Natural killer cell (primary cell): ENCODE results near the gene TLL1. TPM values are rescaled to one million over a fixed set of nuclear protein-coding genes. Genes with fewer than 3 reads are reported as not detected.

Source experiments
- ATAC-seq, 3 donors: fragments of 150-1000 bp in 2 of 3; fragments of 200-7000 bp in 1 of 3; cut with Tn5 transposase; 1 replicate in 1 of 3; 2 replicates in 2 of 3; pipeline ENCODE4 v1.10.0; 2021; ENCODE audit warnings: mild to moderate bottlenecking in 2 of 3, moderate library complexity in 2 of 3
- DNase-seq, 2 donors: peaks; one replicate each; pipeline versions ENCODE4 v3.0.0 to v3.0.0-alpha.2; 2013 to 2021; ENCODE audit warnings: mixed read lengths in 1 of 2
- H3K27ac ChIP-seq: one replicate; pipeline ENCODE4 v1.5.1; 2013; ENCODE audit warnings: mild to moderate bottlenecking, low read length
- H3K27me3 ChIP-seq: one replicate; pipeline ENCODE4 v1.6.1; 2013; ENCODE audit warnings: low read length; ENCODE audit not compliant: control insufficient read depth, insufficient read depth
- H3K36me3 ChIP-seq: one replicate; pipeline ENCODE4 v1.6.1; 2013; ENCODE audit warnings: low read length; ENCODE audit not compliant: control insufficient read depth, insufficient read depth
- H3K4me1 ChIP-seq: one replicate; pipeline ENCODE4 v1.6.1; 2013; ENCODE audit warnings: low read length; ENCODE audit not compliant: control insufficient read depth, insufficient read depth
- H3K4me3 ChIP-seq: one replicate; pipeline ENCODE4 v1.5.1; 2013; ENCODE audit warnings: low read length
- H3K9me3 ChIP-seq: one replicate; pipeline ENCODE4 v1.6.1; 2013; ENCODE audit warnings: low read length; ENCODE audit not compliant: control insufficient read depth, insufficient read depth
- H3K27ac Mint-ChIP-seq, 2 donors: one replicate each; pipeline ENCODE4 v1.8.0; 2022; ENCODE audit warnings: mild to moderate bottlenecking in 2 of 2, mixed read lengths in 2 of 2, moderate library complexity in 1 of 2
- H3K27me3 Mint-ChIP-seq, 2 donors: one replicate each; pipeline ENCODE4 v1.8.0; 2022; ENCODE audit warnings: low read depth in 2 of 2, mixed read lengths in 2 of 2
- H3K36me3 Mint-ChIP-seq: one replicate; pipeline ENCODE4 v1.8.0; 2022; ENCODE audit warnings: mixed read lengths
- H3K4me1 Mint-ChIP-seq, 2 donors: one replicate each; pipeline ENCODE4 v1.8.0; 2022; ENCODE audit warnings: mixed read lengths in 2 of 2
- H3K4me3 Mint-ChIP-seq: one replicate; pipeline ENCODE4 v1.8.0; 2022; ENCODE audit warnings: mild to moderate bottlenecking, moderate library complexity, mixed read lengths
- H3K9me3 Mint-ChIP-seq, 2 donors: one replicate each; pipeline ENCODE4 v1.8.0; 2022; ENCODE audit warnings: mixed read lengths in 2 of 2
- CTCF ChIP-seq: fragments of 200-600 bp; IDR thresholded peaks from one replicate; pipeline ENCODE4 v1.8.0; 2022; ENCODE audit warnings: antibody characterized with exemption
- WGBS: methylation state at CpG from one replicate; pipeline ENCODE4 v1.1.7; 2013; ENCODE audit warnings: missing lambda C conversion rate; ENCODE audit not compliant: insufficient coverage; 5-methylcytosine and 5-hydroxymethylcytosine counted together
- intact Hi-C: fragments of 100-400 bp; cut with micrococcal nuclease; formaldehyde crosslinking; loops from one replicate; pipeline ENCODE4 v1.14.2; 2022
- total RNA-seq, 4 donors: library from RNA; stranded (reverse); fragments of 120-200 nt in 1 of 4; gene quantifications; one replicate each; pipeline versions ENCODE4 v1.2.3 to v1.2.4, GENCODE V29; 2013 to 2022

Gene TLL1
- total RNA-seq, 3 donors from 2014 or later (not counting 1 experiment from before 2014, with no cell fraction given) = not detected

- no peak for ATAC-seq
- 83% methylated on average over 1 of the region's 3 CpGs for WGBS
Measured at GRCh38 chr4:166078383-166078782, 205.3 kb downstream of the TLL1 start.

GRCh38 chr4:166078955-166079354 is 205.9 kb downstream of the TLL1 start:
- H3K9me3 Mint-ChIP-seq = peaks cover 7 to 8% of the 10 kb centered on the region in 2 donors
- H3K27me3 Mint-ChIP-seq = no peaks in the 10 kb centered on the region
- H3K4me1 Mint-ChIP-seq = no peaks in the 10 kb centered on the region
- no peak overlapping the region for H3K4me3 Mint-ChIP-seq
- Histone ChIP-seq H3K9me3 (no peaks in the 10 kb centered on the region), H3K36me3 (no peaks in the 10 kb centered on the region), H3K27me3 (no peaks in the 10 kb centered on the region), H3K4me3 (no peak overlapping the region), H3K27ac (no peak overlapping the region), H3K4me1 (no peaks in the 10 kb centered on the region)
- H3K36me3 Mint-ChIP-seq = peaks cover 12% of the 10 kb centered on the region
- WGBS = 91% methylated on average over 2 of the region's 2 CpGs
- TF ChIP-seq CTCF = no peak
- H3K27ac Mint-ChIP-seq = no peak overlapping the region
- DNase-seq (no peak), ATAC-seq (no peak)
- intact Hi-C loops = no loop called here

More at GRCh38 chr4:166078383-166078782, 205.3 kb downstream of the TLL1 start:
- Histone ChIP-seq H3K27me3 (no peaks in the 10 kb centered on the region), H3K36me3 (no peaks in the 10 kb centered on the region), H3K4me1 (no peaks in the 10 kb centered on the region), H3K4me3 (no peak overlapping the region), H3K9me3 (no peaks in the 10 kb centered on the region), H3K27ac (no peak overlapping the region)
- no peak overlapping the region for H3K4me3 Mint-ChIP-seq
- H3K27me3 Mint-ChIP-seq = no peaks in the 10 kb centered on the region
- TF ChIP-seq CTCF = no peak
- peaks cover 12% of the 10 kb centered on the region for H3K36me3 Mint-ChIP-seq
- intact Hi-C loops = no loop called here
- H3K27ac Mint-ChIP-seq = no peak overlapping the region
- H3K9me3 Mint-ChIP-seq = peaks cover 4 to 8% of the 10 kb centered on the region in 2 donors
- no peak for DNase-seq
- H3K4me1 Mint-ChIP-seq = no peaks in the 10 kb centered on the region

GRCh38 chr4:166087569-166087968 is 214.5 kb downstream of the TLL1 start:
- H3K36me3 ChIP-seq = no peaks in the 10 kb centered on the region
- peaks cover 0 to 4% of the 10 kb centered on the region in 2 donors for H3K9me3 Mint-ChIP-seq
- no peak for ATAC-seq
- intact Hi-C loops = no loop called here
- H3K27ac ChIP-seq = no peak overlapping the region
- H3K27me3 ChIP-seq = no peaks in the 10 kb centered on the region
- no peak overlapping the region for H3K27ac Mint-ChIP-seq
- H3K4me1 ChIP-seq = no peaks in the 10 kb centered on the region
- H3K4me3 Mint-ChIP-seq = no peak overlapping the region
- no peaks in the 10 kb centered on the region for H3K4me1 Mint-ChIP-seq
- no peaks in the 10 kb centered on the region for H3K27me3 Mint-ChIP-seq
- H3K4me3 ChIP-seq = no peak overlapping the region
- H3K36me3 Mint-ChIP-seq = no peaks in the 10 kb centered on the region
- TF ChIP-seq CTCF = no peak
- 67% methylated on average over 2 of the region's 2 CpGs for WGBS
- no peak for DNase-seq
- H3K9me3 ChIP-seq = no peaks in the 10 kb centered on the region

- Histone ChIP-seq H3K4me1 (no peaks in the 10 kb centered on the region), H3K9me3 (no peaks in the 10 kb centered on the region), H3K27ac (no peak overlapping the region), H3K4me3 (no peak overlapping the region), H3K36me3 (no peaks in the 10 kb centered on the region), H3K27me3 (no peaks in the 10 kb centered on the region)
- Mint-ChIP-seq H3K36me3 (no peaks in the 10 kb centered on the region), H3K27me3 (no peaks in the 10 kb centered on the region), H3K4me1 (no peaks in the 10 kb centered on the region), H3K4me3 (no peak overlapping the region), H3K9me3 (peaks cover 0 to under 1% of the 10 kb centered on the region in 2 donors), H3K27ac (no peak overlapping the region)
- 68% methylated on average over 4 of the region's 4 CpGs for WGBS
- intact Hi-C loops = no loop called here
- no peak for ATAC-seq
- DNase-seq = no peak
- TF ChIP-seq CTCF = no peak
Measured at GRCh38 chr4:166088576-166088975, 215.5 kb downstream of the TLL1 start.
